ENCODE data around the gene OR2D2.

The OR2D2 gene

GRCh38 chr11:6876914-6877313, 15.4 kb downstream of the OR2D2 start:
- TF ChIP-seq, protein P1, sequence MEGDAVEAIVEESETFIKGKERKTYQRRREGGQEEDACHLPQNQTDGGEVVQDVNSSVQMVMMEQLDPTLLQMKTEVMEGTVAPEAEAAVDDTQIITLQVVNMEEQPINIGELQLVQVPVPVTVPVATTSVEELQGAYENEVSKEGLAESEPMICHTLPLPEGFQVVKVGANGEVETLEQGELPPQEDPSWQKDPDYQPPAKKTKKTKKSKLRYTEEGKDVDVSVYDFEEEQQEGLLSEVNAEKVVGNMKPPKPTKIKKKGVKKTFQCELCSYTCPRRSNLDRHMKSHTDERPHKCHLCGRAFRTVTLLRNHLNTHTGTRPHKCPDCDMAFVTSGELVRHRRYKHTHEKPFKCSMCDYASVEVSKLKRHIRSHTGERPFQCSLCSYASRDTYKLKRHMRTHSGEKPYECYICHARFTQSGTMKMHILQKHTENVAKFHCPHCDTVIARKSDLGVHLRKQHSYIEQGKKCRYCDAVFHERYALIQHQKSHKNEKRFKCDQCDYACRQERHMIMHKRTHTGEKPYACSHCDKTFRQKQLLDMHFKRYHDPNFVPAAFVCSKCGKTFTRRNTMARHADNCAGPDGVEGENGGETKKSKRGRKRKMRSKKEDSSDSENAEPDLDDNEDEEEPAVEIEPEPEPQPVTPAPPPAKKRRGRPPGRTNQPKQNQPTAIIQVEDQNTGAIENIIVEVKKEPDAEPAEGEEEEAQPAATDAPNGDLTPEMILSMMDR (IDR thresholded peaks at IDR 0.05; ENCODE audit: insufficient read depth, missing control alignments) = no peak
- no peak for DNase-seq (ENCODE audit: insufficient read length, low spot score)
- no peak for FAIRE-seq

GRCh38 chr11:6876325-6876724, 16.0 kb downstream of the OR2D2 start, which contains the start of gene OR10A4:
TSS of gene OR10A4 (plus strand) at chr11:6876625. CDS start at chr11:6876648, 23 bp downstream.
- FAIRE-seq (no peak), DNase-seq (ENCODE audit: insufficient read length, low spot score) (no peak)
- TF ChIP-seq, protein P1 (IDR thresholded peaks at IDR 0.05; ENCODE audit: insufficient read depth, missing control alignments) = no peak

GRCh38 chr11:6875761-6876160, 16.5 kb downstream of the OR2D2 start:
- TF ChIP-seq, protein P1 (IDR thresholded peaks at IDR 0.05; ENCODE audit: insufficient read depth, missing control alignments) = no peak
- DNase-seq (ENCODE audit: insufficient read length, low spot score) (no peak), FAIRE-seq (no peak)

DNA sequence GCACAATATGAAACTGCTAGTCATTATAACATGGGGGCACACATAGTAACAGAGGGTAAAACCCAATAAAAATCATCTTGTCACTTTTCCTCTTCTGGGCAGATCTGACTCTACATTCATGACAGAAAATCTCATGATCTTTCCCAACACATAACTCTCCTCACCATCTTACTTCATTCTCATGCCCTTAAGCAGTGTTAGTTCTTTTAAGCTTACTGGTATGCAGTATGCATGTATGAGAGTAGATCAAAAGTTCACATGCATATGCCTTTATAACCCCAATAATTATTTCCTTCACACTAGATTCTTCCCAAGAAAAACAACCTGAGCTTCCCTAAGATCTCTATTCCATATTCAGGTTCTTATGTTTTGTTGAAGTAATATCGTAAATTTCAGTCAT, 21.0 kb downstream of the OR2D2 start:
- DNase-seq (ENCODE audit: insufficient read length, low spot score) (no peak), FAIRE-seq (no peak)
- TF ChIP-seq, protein P1 (IDR thresholded peaks at IDR 0.05; ENCODE audit: insufficient read depth, missing control alignments) = no peak

- FAIRE-seq (no peak), DNase-seq (ENCODE audit: insufficient read length, low spot score) (no peak)
- TF ChIP-seq, protein P1 (IDR thresholded peaks at IDR 0.05; ENCODE audit: insufficient read depth, missing control alignments) = no peak
Measured at GRCh38 chr11:6864438-6864837, 27.9 kb downstream of the OR2D2 start.

GRCh38 chr11:6862961-6863360, 29.3 kb downstream of the OR2D2 start, which contains the start of gene OR10A2:
TSS of gene OR10A2 (plus strand) at chr11:6863057. CDS start at chr11:6869755, 6,698 bp downstream.
- DNase-seq (ENCODE audit: insufficient read length, low spot score) = no peak
- FAIRE-seq = no peak
- TF ChIP-seq, protein P1 (IDR thresholded peaks at IDR 0.05; ENCODE audit: insufficient read depth, missing control alignments) = no peak

DNA sequence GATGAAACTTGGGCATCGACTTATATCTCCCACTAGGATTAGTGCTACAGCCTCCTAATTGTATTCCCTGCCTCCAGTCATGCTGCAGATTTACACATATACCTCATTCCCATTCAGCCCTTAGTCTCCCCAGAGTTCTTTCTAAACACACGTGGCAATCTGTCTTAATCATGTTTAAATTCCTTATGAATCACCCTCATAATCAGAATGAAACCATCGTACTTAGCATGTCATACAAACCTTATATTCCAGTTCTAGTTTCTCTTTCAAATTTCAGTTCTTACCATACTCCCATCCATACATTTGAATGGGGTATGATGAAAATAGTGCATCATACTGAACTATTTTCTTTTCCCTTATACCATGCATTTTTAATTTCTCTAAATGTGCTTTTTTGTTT, 35.4 kb downstream of the OR2D2 start:
- DNase-seq (ENCODE audit: insufficient read length, low spot score) (no peak), FAIRE-seq (no peak)
- TF ChIP-seq, protein P1 (IDR thresholded peaks at IDR 0.05; ENCODE audit: insufficient read depth, missing control alignments) = no peak

All from D721Med (cell line).